ENCODE data around the gene FN1. TPM values are rescaled to one million over a fixed set of nuclear protein-coding genes. Genes with fewer than 3 reads are reported as not detected.

FN1 gene
- total and polyA plus RNA-seq, 2 donors (not counting 1 experiment from before 2014, with no cell fraction given), result 0.05 TPM; not detected in 1

GRCh38 chr2:215319500-215319899 is 116.4 kb downstream of the FN1 start:
- WGBS (ENCODE audit: insufficient coverage), result no CpG with 5 or more reads among the region's 5 CpGs
- peaks cover 43% of the 10 kb centered on the region for H3K79me2 ChIP-seq (ENCODE audit: control insufficient read depth, insufficient read depth, low read length)
- H3K27ac ChIP-seq (ENCODE audit: low read length in 2 of 2), result no peak overlapping the region
- ChIA-PET POLR2A (no interaction called here), CTCF (no interaction called here)
- no peak overlapping the region for H3K4me2 ChIP-seq (replicated peaks; ENCODE audit: low read depth, low read length, poor library complexity, severe bottlenecking)
- intact Hi-C loops (cut with micrococcal nuclease), result no loop called here
- no peak overlapping the region for H2AFZ ChIP-seq (ENCODE audit: insufficient read depth, low read depth, low read length, poor library complexity, severe bottlenecking)
- TF ChIP-seq, protein P1, sequence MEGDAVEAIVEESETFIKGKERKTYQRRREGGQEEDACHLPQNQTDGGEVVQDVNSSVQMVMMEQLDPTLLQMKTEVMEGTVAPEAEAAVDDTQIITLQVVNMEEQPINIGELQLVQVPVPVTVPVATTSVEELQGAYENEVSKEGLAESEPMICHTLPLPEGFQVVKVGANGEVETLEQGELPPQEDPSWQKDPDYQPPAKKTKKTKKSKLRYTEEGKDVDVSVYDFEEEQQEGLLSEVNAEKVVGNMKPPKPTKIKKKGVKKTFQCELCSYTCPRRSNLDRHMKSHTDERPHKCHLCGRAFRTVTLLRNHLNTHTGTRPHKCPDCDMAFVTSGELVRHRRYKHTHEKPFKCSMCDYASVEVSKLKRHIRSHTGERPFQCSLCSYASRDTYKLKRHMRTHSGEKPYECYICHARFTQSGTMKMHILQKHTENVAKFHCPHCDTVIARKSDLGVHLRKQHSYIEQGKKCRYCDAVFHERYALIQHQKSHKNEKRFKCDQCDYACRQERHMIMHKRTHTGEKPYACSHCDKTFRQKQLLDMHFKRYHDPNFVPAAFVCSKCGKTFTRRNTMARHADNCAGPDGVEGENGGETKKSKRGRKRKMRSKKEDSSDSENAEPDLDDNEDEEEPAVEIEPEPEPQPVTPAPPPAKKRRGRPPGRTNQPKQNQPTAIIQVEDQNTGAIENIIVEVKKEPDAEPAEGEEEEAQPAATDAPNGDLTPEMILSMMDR (IDR thresholded peaks at IDR 0.05), result no peak
- TF ChIP-seq EZH2 (IDR thresholded peaks at IDR 0.05; ENCODE audit: borderline replicate concordance, insufficient read depth, low read depth, low read length, poor library complexity, severe bottlenecking), result no peak
- ATAC-seq (ENCODE audit: low read depth), result no peak
- peaks cover 2 to 40% of the 10 kb centered on the region in 2 experiments for H3K36me3 ChIP-seq (replicated peaks in 1 of 2; ENCODE audit: control extremely low read depth in 1 of 2, control insufficient read depth in 1 of 2, extremely low read depth in 1 of 2, insufficient read depth in 2 of 2, low read length in 1 of 2)
- no peaks in the 10 kb centered on the region for H3K27me3 ChIP-seq (replicated peaks in 1 of 4; ENCODE audit: control extremely low read depth in 1 of 4, control insufficient read depth in 3 of 4, insufficient read depth in 4 of 4, low read length in 3 of 4)
- no peak overlapping the region for H3K4me3 ChIP-seq (ENCODE audit: control extremely low read depth in 1 of 5, extremely low read depth in 1 of 5, insufficient read depth in 1 of 5, low read depth in 2 of 5, low read length in 4 of 5)
- Mint-ChIP-seq H3K4me3 (no peak overlapping the region), H3K27me3 (no peaks in the 10 kb centered on the region), H3K27ac (no peak overlapping the region), H3K4me1 (peaks cover 15% of the 10 kb centered on the region), H3K9me3 (ENCODE audit: insufficient read depth) (no peaks in the 10 kb centered on the region)
- no peak overlapping the region for H3K9ac ChIP-seq (ENCODE audit: low read length)
- H3K9me3 ChIP-seq (ENCODE audit: control extremely low read depth in 1 of 3, control insufficient read depth in 2 of 3, insufficient read depth in 1 of 3, low read length in 2 of 3), result no peaks in the 10 kb centered on the region
- no peaks in the 10 kb centered on the region for H3K4me1 ChIP-seq (ENCODE audit: control insufficient read depth in 2 of 2, insufficient read depth in 2 of 2, low read length in 2 of 2)
- H4K20me1 ChIP-seq (ENCODE audit: control insufficient read depth, insufficient read depth, low read length, poor library complexity, severe bottlenecking), result peaks cover 15% of the 10 kb centered on the region
- DNase-seq, result no peak

- TF ChIP-seq EZH2 (IDR thresholded peaks at IDR 0.05; ENCODE audit: borderline replicate concordance, insufficient read depth, low read depth, low read length, poor library complexity, severe bottlenecking), result no peak
- TF ChIP-seq, protein P1 (IDR thresholded peaks at IDR 0.05), result no peak
- no peak overlapping the region for H3K4me3 Mint-ChIP-seq
- POLR2A ChIA-PET, result no interaction called here
- Histone ChIP-seq H2AFZ (ENCODE audit: insufficient read depth, low read depth, low read length, poor library complexity, severe bottlenecking) (no peak overlapping the region), H3K9ac (ENCODE audit: low read length) (no peak overlapping the region), H3K9me3 (ENCODE audit: control extremely low read depth in 1 of 3, control insufficient read depth in 2 of 3, insufficient read depth in 1 of 3, low read length in 2 of 3) (no peaks in the 10 kb centered on the region), H3K4me3 (ENCODE audit: control extremely low read depth in 1 of 5, extremely low read depth in 1 of 5, insufficient read depth in 1 of 5, low read depth in 2 of 5, low read length in 4 of 5) (no peak overlapping the region), H3K27me3 (replicated peaks in 1 of 4; ENCODE audit: control extremely low read depth in 1 of 4, control insufficient read depth in 3 of 4, insufficient read depth in 4 of 4, low read length in 3 of 4) (no peaks in the 10 kb centered on the region), H3K4me1 (ENCODE audit: control insufficient read depth in 2 of 2, insufficient read depth in 2 of 2, low read length in 2 of 2) (peaks cover 13 to 15% of the 10 kb centered on the region in 2 donors), H3K27ac (ENCODE audit: low read length in 2 of 2) (no peak overlapping the region), H3K4me2 (replicated peaks; ENCODE audit: low read depth, low read length, poor library complexity, severe bottlenecking) (no peak overlapping the region), H4K20me1 (ENCODE audit: control insufficient read depth, insufficient read depth, low read length, poor library complexity, severe bottlenecking) (peaks cover 7% of the 10 kb centered on the region), H3K79me2 (ENCODE audit: control insufficient read depth, insufficient read depth, low read length) (peaks cover 34% of the 10 kb centered on the region), H3K36me3 (replicated peaks in 1 of 2; ENCODE audit: control extremely low read depth in 1 of 2, control insufficient read depth in 1 of 2, extremely low read depth in 1 of 2, insufficient read depth in 2 of 2, low read length in 1 of 2) (peaks cover 4 to 31% of the 10 kb centered on the region in 2 experiments)
- no peak for ATAC-seq (ENCODE audit: low read depth)
- H3K27ac Mint-ChIP-seq, result no peak overlapping the region
- CTCF ChIA-PET, result interaction anchor here (0.6 kb wide), 1 partner anchor 47 kb away, joined by 3 read pairs; no protein-coding TSS in a partner anchor
- WGBS (ENCODE audit: insufficient coverage), result no CpG with 5 or more reads among the region's 2 CpGs
- peaks cover 34% of the 10 kb centered on the region for H3K4me1 Mint-ChIP-seq
- intact Hi-C loops (cut with micrococcal nuclease), result no loop called here
- H3K27me3 Mint-ChIP-seq, result no peaks in the 10 kb centered on the region
- no peak for DNase-seq
- no peaks in the 10 kb centered on the region for H3K9me3 Mint-ChIP-seq (ENCODE audit: insufficient read depth)
These were observed 119.5 kb downstream of the FN1 start for GRCh38 chr2:215316336-215316735.
